ENCODE measurements around the gene PARD3.

Gene PARD3

GRCh38 chr10:34179280-34179679 lies 635.8 kb downstream of the PARD3 start:
- DNase-seq (ENCODE audit: low read depth) = no peak
- no peak for TF ChIP-seq CTCF (conservative IDR thresholded peaks at IDR 0.05; ENCODE audit: control insufficient read depth, insufficient read depth, low read depth, low read length)
- H3K4me3 ChIP-seq (ENCODE audit: control insufficient read depth, low read depth, low read length) = no peak overlapping the region

- TF ChIP-seq CTCF (conservative IDR thresholded peaks at IDR 0.05; ENCODE audit: control insufficient read depth, insufficient read depth, low read depth, low read length) = no peak
- DNase-seq (ENCODE audit: low read depth) = peak; percentile 54
- no peak overlapping the region for H3K4me3 ChIP-seq (ENCODE audit: control insufficient read depth, low read depth, low read length)
Measured at GRCh38 chr10:34178756-34179155, 636.3 kb downstream of the PARD3 start.

- TF ChIP-seq CTCF (conservative IDR thresholded peaks at IDR 0.05; ENCODE audit: control insufficient read depth, insufficient read depth, low read depth, low read length) = no peak
- no peak overlapping the region for H3K4me3 ChIP-seq (ENCODE audit: control insufficient read depth, low read depth, low read length)
- no peak for DNase-seq (ENCODE audit: low read depth)
Measured at GRCh38 chr10:34178196-34178595, 636.9 kb downstream of the PARD3 start.

- no peak for TF ChIP-seq CTCF (conservative IDR thresholded peaks at IDR 0.05; ENCODE audit: control insufficient read depth, insufficient read depth, low read depth, low read length)
- no peak overlapping the region for H3K4me3 ChIP-seq (ENCODE audit: control insufficient read depth, low read depth, low read length)
Measured at GRCh38 chr10:34177445-34177844, 637.7 kb downstream of the PARD3 start.

GRCh38 chr10:34176351-34176750 lies 638.7 kb downstream of the PARD3 start:
- DNase-seq (ENCODE audit: low read depth) = no peak
- TF ChIP-seq CTCF (conservative IDR thresholded peaks at IDR 0.05; ENCODE audit: control insufficient read depth, insufficient read depth, low read depth, low read length) = no peak
- no peak overlapping the region for H3K4me3 ChIP-seq (ENCODE audit: control insufficient read depth, low read depth, low read length)

More at GRCh38 chr10:34177445-34177844, 637.7 kb downstream of the PARD3 start:
- no peak for DNase-seq (ENCODE audit: low read depth)

- no peak for DNase-seq (ENCODE audit: low read depth)
- TF ChIP-seq CTCF (conservative IDR thresholded peaks at IDR 0.05; ENCODE audit: control insufficient read depth, insufficient read depth, low read depth, low read length) = no peak
- H3K4me3 ChIP-seq (ENCODE audit: control insufficient read depth, low read depth, low read length) = no peak overlapping the region
Measured at GRCh38 chr10:34175121-34175520, 640.0 kb downstream of the PARD3 start.

- TF ChIP-seq CTCF (conservative IDR thresholded peaks at IDR 0.05; ENCODE audit: control insufficient read depth, insufficient read depth, low read depth, low read length) = no peak
- peak; percentile 72 for DNase-seq (ENCODE audit: low read depth)
- no peak overlapping the region for H3K4me3 ChIP-seq (ENCODE audit: control insufficient read depth, low read depth, low read length)
Measured at GRCh38 chr10:34172936-34173533, 642.1 kb downstream of the PARD3 start.

Measured in fibroblast of mammary gland (primary cell).